ENCODE results near the gene IL36RN. TPM values are rescaled to one million over a fixed set of nuclear protein-coding genes. Genes with fewer than 3 reads are reported as not detected.

Gene IL36RN
- total RNA-seq, 1 donor from 2014 or later: 0.25 TPM

DNA sequence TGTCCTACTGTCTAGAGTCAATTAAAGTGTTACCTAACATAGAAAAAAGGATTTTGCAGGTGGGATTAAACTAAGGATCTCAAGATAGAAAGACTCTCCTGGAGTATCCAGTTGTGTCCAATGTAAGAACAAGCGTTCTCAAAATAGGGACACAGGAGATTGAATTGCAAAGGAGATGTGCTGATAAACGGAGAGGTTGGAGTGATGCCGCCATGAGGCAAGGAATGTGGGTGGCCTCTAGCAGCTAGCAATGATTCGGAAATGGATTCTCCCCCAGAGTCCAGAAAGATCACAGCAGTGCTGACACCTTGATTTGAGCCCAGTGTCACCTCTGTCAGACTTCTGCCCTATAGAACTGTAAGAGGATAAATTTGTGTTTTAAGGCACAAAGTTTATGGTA, 44.3 kb downstream of the IL36RN start:
- no peaks in the 10 kb centered on the region for H3K36me3 ChIP-seq
- H3K9me3 ChIP-seq: no peaks in the 10 kb centered on the region
- TF ChIP-seq POLR2AphosphoS5 (IDR thresholded peaks at IDR 0.05; ENCODE audit: insufficient read depth in 1 of 2, low read depth in 1 of 2): no peak
- TF ChIP-seq, protein P1, sequence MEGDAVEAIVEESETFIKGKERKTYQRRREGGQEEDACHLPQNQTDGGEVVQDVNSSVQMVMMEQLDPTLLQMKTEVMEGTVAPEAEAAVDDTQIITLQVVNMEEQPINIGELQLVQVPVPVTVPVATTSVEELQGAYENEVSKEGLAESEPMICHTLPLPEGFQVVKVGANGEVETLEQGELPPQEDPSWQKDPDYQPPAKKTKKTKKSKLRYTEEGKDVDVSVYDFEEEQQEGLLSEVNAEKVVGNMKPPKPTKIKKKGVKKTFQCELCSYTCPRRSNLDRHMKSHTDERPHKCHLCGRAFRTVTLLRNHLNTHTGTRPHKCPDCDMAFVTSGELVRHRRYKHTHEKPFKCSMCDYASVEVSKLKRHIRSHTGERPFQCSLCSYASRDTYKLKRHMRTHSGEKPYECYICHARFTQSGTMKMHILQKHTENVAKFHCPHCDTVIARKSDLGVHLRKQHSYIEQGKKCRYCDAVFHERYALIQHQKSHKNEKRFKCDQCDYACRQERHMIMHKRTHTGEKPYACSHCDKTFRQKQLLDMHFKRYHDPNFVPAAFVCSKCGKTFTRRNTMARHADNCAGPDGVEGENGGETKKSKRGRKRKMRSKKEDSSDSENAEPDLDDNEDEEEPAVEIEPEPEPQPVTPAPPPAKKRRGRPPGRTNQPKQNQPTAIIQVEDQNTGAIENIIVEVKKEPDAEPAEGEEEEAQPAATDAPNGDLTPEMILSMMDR (IDR thresholded peaks at IDR 0.05): no peak
- TF ChIP-seq POLR2A (IDR thresholded peaks at IDR 0.05): no peak
- no peaks in the 10 kb centered on the region for H3K27me3 ChIP-seq
- DNase-seq (ENCODE audit: extremely low spot score in 2 of 2): no peak
- intact Hi-C loops (cut with DNase I): loop anchor here (5.0 kb wide), 1 partner anchor 1269 kb away; no protein-coding TSS in a partner anchor
- H3K27ac ChIP-seq: no peak overlapping the region
- no peaks in the 10 kb centered on the region for H3K4me1 ChIP-seq
- no peak overlapping the region for H3K4me3 ChIP-seq

DNA sequence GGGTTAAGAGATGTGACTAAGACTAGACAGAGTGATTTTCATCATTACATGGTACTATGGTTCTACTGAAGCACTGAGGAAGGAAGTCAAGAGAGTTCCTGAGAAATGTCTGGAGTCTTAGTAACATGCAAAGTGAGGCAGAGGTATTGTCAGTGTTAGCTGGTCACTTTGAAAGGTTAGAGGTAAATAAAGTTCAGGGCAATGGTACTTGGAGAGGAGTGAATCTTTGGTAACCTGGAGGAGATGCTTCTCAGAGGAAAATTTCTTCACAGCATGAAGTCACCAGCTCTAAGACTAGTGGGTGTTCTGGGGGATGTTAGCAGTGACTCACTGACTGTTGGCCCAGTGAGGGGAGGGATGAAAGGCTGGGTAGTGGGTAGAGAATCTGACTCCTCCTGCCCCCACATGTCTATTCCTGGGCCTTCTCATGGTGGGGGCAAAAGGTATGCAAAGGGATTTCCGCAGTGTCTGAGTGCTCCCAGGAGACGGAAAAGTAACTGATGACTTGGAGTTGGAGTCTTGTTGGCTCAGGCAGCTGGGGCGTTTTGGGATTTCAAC, 45.1 kb downstream of the IL36RN start:
- H3K4me3 ChIP-seq: no peak overlapping the region
- TF ChIP-seq, protein P1 (IDR thresholded peaks at IDR 0.05): no peak
- TF ChIP-seq POLR2A (IDR thresholded peaks at IDR 0.05) (no peak), POLR2AphosphoS5 (IDR thresholded peaks at IDR 0.05; ENCODE audit: insufficient read depth in 1 of 2, low read depth in 1 of 2) (no peak)
- no peaks in the 10 kb centered on the region for H3K9me3 ChIP-seq
- H3K36me3 ChIP-seq: no peaks in the 10 kb centered on the region
- H3K27me3 ChIP-seq: no peaks in the 10 kb centered on the region
- DNase-seq (ENCODE audit: extremely low spot score in 2 of 2): no peak
- H3K27ac ChIP-seq: no peak overlapping the region
- intact Hi-C loops (cut with DNase I): loop anchor here (5.0 kb wide), 1 partner anchor 1268 kb away; no protein-coding TSS in a partner anchor
- no peaks in the 10 kb centered on the region for H3K4me1 ChIP-seq

DNA sequence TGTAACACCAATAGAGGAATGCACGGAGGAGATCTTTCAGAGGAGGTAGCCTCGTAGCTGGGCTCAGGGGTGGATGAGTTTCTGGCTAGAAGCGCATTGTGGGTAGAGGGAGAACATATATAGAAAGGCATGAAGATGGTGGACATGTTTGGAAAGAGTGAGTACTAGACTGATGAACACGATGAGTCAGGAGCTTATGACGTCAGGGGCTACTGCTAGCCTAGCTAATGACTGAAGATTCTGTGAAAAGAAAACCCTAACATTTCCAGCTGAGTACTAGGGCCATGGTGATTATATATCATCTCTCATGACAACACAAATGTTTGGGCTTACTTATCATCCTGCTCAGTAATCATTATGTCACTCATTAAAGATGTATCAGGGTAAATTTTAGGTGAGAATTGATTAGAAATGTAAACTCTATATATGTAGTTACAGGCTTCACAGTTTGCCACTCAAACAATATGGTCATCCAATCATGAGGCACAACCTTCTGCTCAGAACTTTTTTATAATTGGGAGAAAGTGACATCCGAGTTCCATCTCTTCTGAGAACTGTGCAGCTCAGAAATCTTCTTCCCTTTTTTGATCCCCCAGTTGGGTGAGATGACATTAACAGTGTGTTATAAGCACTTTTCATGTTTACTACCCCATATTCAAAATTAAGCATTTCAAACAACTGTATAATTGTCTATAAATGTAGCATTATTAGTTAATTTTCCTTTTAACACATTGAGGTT, 46.2 kb downstream of the IL36RN start:
- Histone ChIP-seq H3K4me1 (no peaks in the 10 kb centered on the region), H3K27me3 (no peaks in the 10 kb centered on the region), H3K9me3 (no peaks in the 10 kb centered on the region), H3K36me3 (no peaks in the 10 kb centered on the region), H3K4me3 (no peak overlapping the region), H3K27ac (no peak overlapping the region)
- intact Hi-C loops (cut with DNase I): no loop called here
- no peak for DNase-seq (ENCODE audit: extremely low spot score in 2 of 2)
- TF ChIP-seq POLR2A (IDR thresholded peaks at IDR 0.05) (no peak), POLR2AphosphoS5 (IDR thresholded peaks at IDR 0.05; ENCODE audit: insufficient read depth in 1 of 2, low read depth in 1 of 2) (no peak)
- TF ChIP-seq, protein P1 (IDR thresholded peaks at IDR 0.05): no peak

DNA sequence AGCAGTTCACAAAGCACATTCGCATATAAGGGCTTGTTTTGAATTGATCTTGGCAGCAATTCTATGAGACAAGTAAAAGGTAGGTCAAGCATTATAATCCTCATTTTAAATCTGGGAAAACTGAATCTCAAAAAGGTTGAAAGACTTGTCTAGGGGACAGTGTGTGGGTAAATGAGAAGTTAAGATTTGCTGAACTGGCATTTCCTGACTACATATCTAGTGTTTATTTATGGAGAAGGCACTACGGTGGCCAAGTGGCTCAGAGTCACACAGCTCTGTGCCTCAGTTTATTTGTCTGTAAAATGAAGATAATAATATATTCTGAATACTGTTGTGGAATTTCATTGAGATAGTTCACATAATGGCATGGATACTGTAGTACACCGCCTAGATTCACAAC, 52.1 kb downstream of the IL36RN start:
- Histone ChIP-seq H3K27ac (no peak overlapping the region), H3K4me3 (no peak overlapping the region), H3K36me3 (no peaks in the 10 kb centered on the region), H3K4me1 (peaks cover 8% of the 10 kb centered on the region), H3K9me3 (no peaks in the 10 kb centered on the region), H3K27me3 (no peaks in the 10 kb centered on the region)
- no peak for DNase-seq (ENCODE audit: extremely low spot score in 2 of 2)
- no peak for TF ChIP-seq POLR2A (IDR thresholded peaks at IDR 0.05)
- no peak for TF ChIP-seq POLR2AphosphoS5 (IDR thresholded peaks at IDR 0.05; ENCODE audit: insufficient read depth in 1 of 2, low read depth in 1 of 2)
- TF ChIP-seq, protein P1 (IDR thresholded peaks at IDR 0.05): no peak
- intact Hi-C loops (cut with DNase I): no loop called here

DNA sequence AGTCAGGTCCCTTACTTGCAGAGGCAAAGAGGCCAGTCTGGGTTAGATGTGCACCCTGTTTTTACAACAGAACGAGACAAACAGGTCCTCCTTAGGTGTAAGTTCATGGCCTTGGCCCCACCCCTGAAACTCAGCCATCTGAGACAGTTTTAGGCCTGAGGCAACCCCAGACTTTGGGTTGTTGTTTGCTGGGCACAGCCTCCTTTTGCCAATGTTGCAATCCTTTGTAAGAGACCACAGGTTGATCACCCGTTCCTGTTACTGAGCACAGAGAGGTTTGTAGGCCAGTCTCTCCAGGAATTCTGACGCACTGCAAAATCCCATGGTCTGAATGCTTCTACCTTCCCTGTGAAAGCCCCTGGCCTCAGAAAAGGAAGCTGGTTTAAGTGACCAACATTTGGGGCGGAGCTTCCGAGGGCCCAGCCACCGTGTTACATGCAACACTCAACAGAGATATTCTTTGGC, 52.9 kb downstream of the IL36RN start:
- Histone ChIP-seq H3K4me3 (no peak overlapping the region), H3K9me3 (no peaks in the 10 kb centered on the region), H3K27me3 (no peaks in the 10 kb centered on the region), H3K27ac (no peak overlapping the region), H3K4me1 (peaks cover 16% of the 10 kb centered on the region), H3K36me3 (no peaks in the 10 kb centered on the region)
- intact Hi-C loops (cut with DNase I): no loop called here
- no peak for DNase-seq (ENCODE audit: extremely low spot score in 2 of 2)
- TF ChIP-seq, protein P1 (IDR thresholded peaks at IDR 0.05): no peak
- TF ChIP-seq POLR2AphosphoS5 (IDR thresholded peaks at IDR 0.05; ENCODE audit: insufficient read depth in 1 of 2, low read depth in 1 of 2) (no peak), POLR2A (IDR thresholded peaks at IDR 0.05) (no peak)
